ENCODE data around the gene TRUB2.

Gene TRUB2

DNA sequence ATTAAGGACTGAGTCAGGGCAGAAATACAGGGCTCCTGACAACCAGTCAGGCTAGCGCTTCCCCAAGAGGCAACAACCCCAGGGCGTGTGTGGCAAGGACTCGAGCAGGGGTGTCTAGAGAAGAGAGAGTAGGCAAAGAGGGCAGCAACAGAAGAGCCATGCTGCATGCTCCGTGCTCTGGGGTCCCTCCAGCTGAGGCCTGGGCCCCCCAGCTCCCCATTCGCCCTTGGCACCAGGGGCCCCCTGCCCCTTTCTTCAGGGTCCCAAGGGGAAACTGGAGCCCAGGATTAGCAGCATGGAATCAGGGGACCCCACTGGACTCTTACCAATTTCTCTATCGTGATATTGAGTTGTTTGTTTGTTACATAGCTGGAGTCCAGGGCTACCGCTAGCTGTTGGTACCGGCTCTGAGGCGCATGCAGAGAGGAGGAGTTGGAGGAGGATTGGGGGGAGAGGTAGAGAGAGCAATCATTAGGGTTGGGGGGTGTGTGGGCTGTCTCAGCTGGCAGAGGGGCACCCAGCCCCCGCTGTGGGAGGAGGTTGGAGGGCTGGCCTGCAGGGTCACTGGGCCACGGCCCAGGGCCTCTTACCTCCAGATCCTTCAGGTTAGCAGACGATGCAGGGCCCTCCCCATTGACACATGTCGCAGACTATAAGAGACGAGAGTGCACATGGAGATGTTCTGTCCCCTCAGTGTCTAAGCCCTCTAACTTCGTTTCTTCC lies 55.2 kb downstream of the TRUB2 start:
- DNase-seq = no peak

DNA sequence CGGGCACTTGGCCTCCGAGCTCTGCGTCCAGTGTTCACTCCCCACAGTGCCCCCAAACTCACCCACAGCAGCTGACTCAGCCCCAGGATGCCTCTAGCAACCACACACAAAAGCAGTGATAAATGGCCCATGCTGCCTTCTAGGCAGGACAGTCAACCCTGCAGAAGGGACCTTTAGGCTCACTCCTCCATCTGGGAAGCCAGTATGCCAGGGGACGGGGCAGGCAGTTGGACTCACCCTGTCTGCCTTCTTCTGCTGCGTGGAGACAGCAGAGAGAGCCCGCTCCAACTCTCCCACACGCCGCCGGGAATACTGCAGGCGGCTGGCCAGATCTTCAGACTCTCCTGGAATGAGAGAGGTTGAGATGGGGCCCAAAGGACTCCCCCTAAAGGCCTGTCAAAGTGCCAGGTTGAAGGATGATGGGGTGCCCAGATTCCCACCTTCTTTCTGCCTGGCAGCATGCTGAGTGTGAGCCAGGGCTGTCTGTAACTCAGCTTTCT lies 56.8 kb downstream of the TRUB2 start:
- no peak for DNase-seq

DNA sequence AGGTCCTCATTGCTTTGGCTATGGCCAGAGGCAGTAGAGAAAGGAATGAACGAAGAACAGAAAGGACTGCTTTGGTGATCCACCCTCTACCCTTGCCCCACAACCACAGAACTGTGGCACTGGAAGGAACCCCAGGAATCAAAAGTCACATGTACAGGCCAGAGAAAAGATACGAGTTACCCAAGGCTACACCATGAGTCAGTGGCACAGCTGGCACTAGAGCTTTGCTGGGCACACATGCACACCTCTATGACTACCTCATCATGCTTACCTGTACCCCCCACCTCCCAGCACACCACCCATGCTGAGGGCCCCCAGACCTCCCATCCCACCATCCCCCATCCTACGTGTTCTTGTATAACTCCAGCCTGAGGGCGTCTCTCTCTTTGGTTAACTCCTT lies 59.6 kb downstream of the TRUB2 start:
- no peak for DNase-seq

DNA sequence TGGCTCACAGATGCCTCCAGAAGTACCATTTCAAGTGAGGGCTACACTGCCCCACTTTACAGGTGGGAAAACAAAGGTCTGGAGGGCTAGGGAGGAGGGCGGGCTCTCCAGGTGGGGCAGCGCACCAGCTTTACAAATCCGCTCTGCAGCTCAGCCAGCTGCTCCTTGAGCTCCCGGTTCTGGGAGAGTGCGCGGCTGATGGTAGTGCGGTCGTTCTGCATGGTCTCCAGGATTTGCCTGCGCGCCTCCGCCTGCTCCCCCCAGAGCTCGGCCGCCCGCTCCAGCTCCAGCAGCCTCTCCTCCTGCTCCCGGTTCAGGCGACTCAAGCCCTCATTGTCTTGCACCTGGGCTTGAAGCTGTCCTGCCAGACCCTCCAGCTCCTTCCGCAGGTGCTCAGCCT lies 61.9 kb downstream of the TRUB2 start:
- no peak for DNase-seq

DNA sequence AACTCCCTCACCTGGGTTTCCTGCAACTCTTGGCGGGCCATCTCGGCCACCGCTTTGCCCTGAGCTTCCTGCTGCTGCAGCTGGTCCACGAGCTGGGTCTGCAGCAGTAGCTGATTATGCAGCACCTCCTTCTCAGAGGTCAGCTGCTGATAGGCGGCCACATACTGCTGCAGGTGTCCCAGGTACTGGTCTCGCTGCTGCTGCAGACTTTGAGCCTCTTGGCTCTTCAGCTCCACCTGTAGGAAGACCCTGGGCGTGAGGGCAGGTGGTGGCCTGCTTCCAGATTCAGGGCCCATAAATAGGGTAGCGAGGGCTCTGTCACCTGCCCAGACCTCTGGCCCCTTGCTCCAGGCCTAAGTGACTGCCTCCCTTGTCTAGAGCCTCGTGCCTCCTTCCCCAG lies 63.1 kb downstream of the TRUB2 start:
- no peak for DNase-seq

DNA sequence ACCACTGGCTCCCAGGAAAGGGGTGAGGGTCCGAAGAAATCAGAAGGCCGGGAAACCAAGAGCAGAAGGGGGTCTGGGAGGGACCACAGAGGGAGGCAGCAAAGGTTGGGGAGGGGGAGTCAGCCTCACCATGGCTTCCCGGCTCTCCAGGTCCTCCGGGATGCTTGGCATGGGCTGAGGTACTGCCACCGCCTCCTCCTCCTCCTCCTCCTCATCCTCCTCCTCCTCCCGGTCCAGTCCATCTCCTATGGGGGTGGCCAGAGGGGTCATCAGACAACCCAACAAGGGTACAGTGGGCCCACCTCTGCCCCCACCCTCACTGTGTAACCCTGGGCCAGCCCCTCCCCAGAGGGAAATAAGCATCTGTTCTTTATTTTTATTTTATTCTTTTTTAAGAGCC lies 63.9 kb downstream of the TRUB2 start:
- no peak for DNase-seq

DNA sequence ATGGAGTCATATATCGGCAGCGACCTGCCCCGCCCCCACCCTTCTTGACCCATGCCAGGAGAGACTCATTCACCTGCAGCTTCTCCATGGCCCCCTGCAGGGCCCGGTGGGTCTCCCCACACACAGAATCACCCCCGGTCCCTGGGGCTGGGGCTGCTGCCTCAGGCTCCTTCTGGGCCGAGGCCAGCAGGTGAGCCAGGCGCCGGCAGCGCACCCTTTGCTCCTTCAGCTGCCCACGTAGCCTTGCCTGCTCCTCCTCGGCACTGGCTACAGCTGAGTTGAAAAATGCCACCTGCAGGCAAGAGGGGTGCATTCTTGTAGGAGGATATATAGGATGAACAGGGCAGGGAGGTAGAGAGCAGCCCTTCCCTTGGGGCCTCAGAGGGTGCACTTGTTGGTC lies 64.3 kb downstream of the TRUB2 start:
- DNase-seq = no peak

DNA sequence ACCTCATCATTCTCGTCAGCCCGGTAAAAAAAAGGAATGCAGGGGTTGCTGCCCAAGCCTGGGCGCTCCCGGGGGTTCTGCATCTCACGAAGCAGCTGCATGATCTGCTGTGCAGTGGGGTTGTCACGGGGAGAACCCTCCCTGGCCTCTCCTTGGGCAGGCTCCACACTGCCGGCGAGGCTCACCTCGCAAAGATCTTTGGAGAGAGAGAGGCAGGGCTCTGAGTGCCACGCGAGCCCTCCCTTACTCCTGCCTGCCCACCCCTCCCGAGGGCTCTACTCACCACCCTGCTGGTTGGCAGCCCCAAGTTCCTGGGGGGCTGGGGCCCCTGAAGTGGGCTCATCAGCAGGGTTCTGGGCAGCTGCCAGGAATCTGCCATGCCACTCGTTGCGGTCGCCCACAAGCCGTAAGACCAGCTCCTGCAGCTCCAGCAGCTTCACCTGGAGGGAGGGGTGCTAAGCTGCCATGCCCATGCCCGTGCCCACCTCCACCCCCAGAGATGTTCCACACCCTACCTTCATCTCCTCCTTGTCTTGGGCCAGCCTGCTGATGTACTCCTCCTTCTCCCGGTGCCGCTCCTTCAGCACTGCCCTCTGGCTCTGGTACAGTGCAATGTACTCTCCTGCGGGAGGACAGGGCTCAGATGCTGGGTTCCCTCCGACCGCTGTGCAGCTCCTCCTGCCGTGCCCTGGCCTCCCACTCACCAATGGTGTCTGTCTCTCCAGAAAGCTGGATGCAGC lies 65.0 kb downstream of the TRUB2 start:
- DNase-seq = no peak
